GM23338 (cell line): Measurements from ENCODE around the gene CAD. TPM values are rescaled to one million over a fixed set of nuclear protein-coding genes. Genes with fewer than 3 reads are reported as not detected.

ENCODE experiments used
- ATAC-seq: fragments of 200-7000 bp; cut with Tn5 transposase; 3 replicates; pipeline ENCODE4 v1.9.1; 2020
- DNase-seq: peaks from one replicate; pipeline ENCODE4 v3.0.0-alpha.2; 2015; ENCODE audit warnings: low spot score
- H2AFZ ChIP-seq: fragments of 200-600 bp; sonication (generic); 2 replicates; pipeline ENCODE4 v1.8.0; 2016; ENCODE audit warnings: antibody characterized with exemption, mild to moderate bottlenecking, moderate library complexity
- H3F3A ChIP-seq: fragments of 200-600 bp; sonication (generic); replicated peaks from 2 replicates; pipeline ENCODE4 v1.8.0; 2017; ENCODE audit warnings: antibody characterized with exemption, mixed run types, low read depth
- H3K27ac ChIP-seq: fragments of 200-600 bp; sonication (generic); 2 replicates; pipeline ENCODE4 v1.6.1; 2016; ENCODE audit warnings: low read depth
- H3K27me3 ChIP-seq: fragments of 200-600 bp; sonication (generic); 2 replicates; pipeline ENCODE4 v1.8.0; 2016; ENCODE audit warnings: mild to moderate bottlenecking, mixed run types, moderate library complexity; ENCODE audit not compliant: insufficient read depth
- H3K36me3 ChIP-seq: fragments of 200-600 bp; sonication (generic); 2 replicates; pipeline ENCODE4 v1.8.0; 2016; ENCODE audit warnings: mild to moderate bottlenecking; ENCODE audit not compliant: insufficient read depth
- H3K4me1 ChIP-seq: fragments of 200-600 bp; sonication (generic); 2 replicates; pipeline ENCODE4 v1.8.0; 2016; ENCODE audit warnings: mild to moderate bottlenecking, moderate library complexity; ENCODE audit not compliant: insufficient read depth
- H3K4me2 ChIP-seq: fragments of 200-600 bp; sonication (generic); 2 replicates; pipeline ENCODE4 v1.7.1; 2017; ENCODE audit warnings: mixed run types
- H3K4me3 ChIP-seq: fragments of 200-600 bp; sonication (generic); 2 replicates; pipeline ENCODE4 v1.6.1; 2016; ENCODE audit warnings: mixed run types
- H3K79me2 ChIP-seq: fragments of 200-600 bp; sonication (generic); replicated peaks from 2 replicates; pipeline ENCODE4 v1.8.0; 2017; ENCODE audit warnings: mild to moderate bottlenecking; ENCODE audit not compliant: insufficient read depth
- H3K9me2 ChIP-seq: fragments of 200-600 bp; sonication (generic); 2 replicates; pipeline ENCODE4 v1.8.0; 2017; ENCODE audit not compliant: insufficient read depth
- H4K20me1 ChIP-seq: fragments of 200-600 bp; sonication (generic); replicated peaks from 2 replicates; pipeline ENCODE4 v1.8.0; 2017; ENCODE audit warnings: mild to moderate bottlenecking; ENCODE audit not compliant: insufficient read depth
- H3K27ac Mint-ChIP-seq: 2 replicates; pipeline ENCODE4 v1.8.0; 2020; ENCODE audit warnings: inconsistent platforms, mild to moderate bottlenecking, moderate library complexity, mixed read lengths
- H3K27me3 Mint-ChIP-seq: 3 replicates; pipeline ENCODE4 v1.8.0; 2022; ENCODE audit warnings: low read depth, mild to moderate bottlenecking, moderate library complexity, mixed read lengths, inconsistent platforms; ENCODE audit not compliant: insufficient read depth, poor library complexity
- H3K36me3 Mint-ChIP-seq: 3 replicates; pipeline ENCODE4 v1.8.0; 2021; ENCODE audit warnings: low read depth, mild to moderate bottlenecking, inconsistent platforms, moderate library complexity, mixed read lengths
- H3K4me1 Mint-ChIP-seq: 3 replicates; pipeline ENCODE4 v1.8.0; 2020; ENCODE audit warnings: mild to moderate bottlenecking, inconsistent platforms, mixed read lengths
- H3K4me3 Mint-ChIP-seq: 3 replicates; pipeline ENCODE4 v1.8.0; 2021; ENCODE audit warnings: moderate library complexity, mild to moderate bottlenecking, inconsistent platforms, mixed read lengths
- H3K9me3 Mint-ChIP-seq: 3 replicates; pipeline ENCODE4 v1.8.0; 2020; ENCODE audit warnings: moderate library complexity, mild to moderate bottlenecking, inconsistent platforms, mixed read lengths
- CREB1 ChIP-seq: fragments of 250-450 bp; sonication (Bioruptor Pico); IDR thresholded peaks from 2 replicates; pipeline ENCODE4 v1.5.0; 2020; ENCODE audit warnings: low read depth, mild to moderate bottlenecking, moderate library complexity
- ETS1 ChIP-seq: IDR thresholded peaks from 2 replicates; pipeline ENCODE4 v1.6.1; 2016; ENCODE audit warnings: antibody characterized with exemption
- EZH2 ChIP-seq: fragments of 200-600 bp; sonication (generic); IDR thresholded peaks from one replicate; pipeline ENCODE4 v1.8.0; 2017; ENCODE audit warnings: antibody characterized with exemption, mild to moderate bottlenecking, low read depth; ENCODE audit not compliant: unreplicated experiment
- JUNB ChIP-seq: IDR thresholded peaks from one replicate; pipeline ENCODE4 v1.6.1; 2016; ENCODE audit warnings: antibody characterized with exemption; ENCODE audit not compliant: unreplicated experiment
- NANOG ChIP-seq: IDR thresholded peaks from 2 replicates; pipeline ENCODE4 v1.6.1; 2016; ENCODE audit warnings: antibody characterized with exemption, borderline replicate concordance
- REST ChIP-seq: IDR thresholded peaks from one replicate; pipeline ENCODE4 v1.6.1; 2018; ENCODE audit warnings: antibody characterized with exemption; ENCODE audit not compliant: unreplicated experiment
- STAT1 ChIP-seq: IDR thresholded peaks from one replicate; pipeline ENCODE4 v1.6.1; 2016; ENCODE audit warnings: antibody characterized with exemption; ENCODE audit not compliant: unreplicated experiment
- ZNF114 ChIP-seq: fragments of 250-450 bp; sonication (Bioruptor Pico); IDR thresholded peaks from 2 replicates; pipeline ENCODE4 v1.5.0; 2020; ENCODE audit warnings: mild to moderate bottlenecking, moderate library complexity
- ZNF331 ChIP-seq: fragments of 250-450 bp; sonication (Bioruptor Pico); IDR thresholded peaks from 2 replicates; pipeline ENCODE4 v1.5.0; 2020; ENCODE audit warnings: low read depth, mild to moderate bottlenecking, moderate library complexity
- ZNF462 ChIP-seq: fragments of 250-450 bp; sonication (Bioruptor Pico); IDR thresholded peaks from 2 replicates; pipeline ENCODE4 v1.5.0; 2020; ENCODE audit warnings: mild to moderate bottlenecking, moderate library complexity
- polyA plus RNA-seq: library from polyadenylated mRNA; unstranded; fragments of >200 nt; fragmentation: Nextera tagmentation; extraction: Ambion mirVana; gene quantifications from 2 replicates; pipeline ENCODE4 v1.2.1, GENCODE V29; 2016
- total RNA-seq: library from RNA; depleted of rRNA; stranded (reverse); fragments of >200 nt; shearing (Covaris generic); gene quantifications from 2 replicates; pipeline ENCODE4 v1.2.3, GENCODE V29; 2014

Gene CAD
- total and polyA plus RNA-seq, 2 experiments from 2014 or later = 38.1 to 147 TPM

GRCh38 chr2:27278010-27278409 lies 60.8 kb downstream of the CAD start:
- Histone ChIP-seq H3K27ac (no peak overlapping the region), H3K79me2 (no peaks in the 10 kb centered on the region), H4K20me1 (no peaks in the 10 kb centered on the region), H3K36me3 (no peaks in the 10 kb centered on the region), H3K4me2 (no peak overlapping the region), H3K4me1 (peaks cover 15% of the 10 kb centered on the region), H3K4me3 (no peak overlapping the region), H2AFZ (no peak overlapping the region; the same call in 1 of the 2 replicates), H3K9me2 (no peaks in the 10 kb centered on the region), H3K27me3 (no peaks in the 10 kb centered on the region), H3F3A (peaks cover 7% of the 10 kb centered on the region)
- Mint-ChIP-seq H3K36me3 (no peaks in the 10 kb centered on the region; the same call in 2 of the 3 replicates), H3K4me1 (peaks cover 28% of the 10 kb centered on the region), H3K27ac (no peak overlapping the region), H3K27me3 (peaks cover 19% of the 10 kb centered on the region), H3K9me3 (no peaks in the 10 kb centered on the region), H3K4me3 (no peak overlapping the region)
- no peak for DNase-seq
- ATAC-seq = no peak
- TF ChIP-seq ETS1 = no peak
- no peak for TF ChIP-seq NANOG
- TF ChIP-seq ZNF114 = no peak
- TF ChIP-seq ZNF331 (CRISPR knock-in tag) = no peak
- TF ChIP-seq CREB1 (CRISPR knock-in tag) = no peak
- TF ChIP-seq REST = no peak
- no peak for TF ChIP-seq JUNB
- no peak for TF ChIP-seq STAT1
- no peak for TF ChIP-seq EZH2

GRCh38 chr2:27280826-27281225 lies 63.7 kb downstream of the CAD start:
- no peaks in the 10 kb centered on the region for H3K79me2 ChIP-seq
- H2AFZ ChIP-seq = no peak overlapping the region
- peaks cover 36% of the 10 kb centered on the region for H3K4me1 Mint-ChIP-seq
- no peak for ATAC-seq
- no peaks in the 10 kb centered on the region for H3K9me3 Mint-ChIP-seq
- H3F3A ChIP-seq = peaks cover 9% of the 10 kb centered on the region
- DNase-seq = no peak
- no peaks in the 10 kb centered on the region for H3K27me3 ChIP-seq
- no peak overlapping the region for H3K27ac Mint-ChIP-seq
- no peak overlapping the region for H3K27ac ChIP-seq
- peaks cover 4% of the 10 kb centered on the region; the same call in 1 of the 2 replicates for H3K9me2 ChIP-seq
- H3K4me1 ChIP-seq = peaks cover 27% of the 10 kb centered on the region
- no peak overlapping the region for H3K4me3 Mint-ChIP-seq
- no peak overlapping the region for H3K4me2 ChIP-seq
- no peak overlapping the region for H3K4me3 ChIP-seq
- H3K36me3 ChIP-seq = no peaks in the 10 kb centered on the region
- no peaks in the 10 kb centered on the region for H4K20me1 ChIP-seq
- H3K27me3 Mint-ChIP-seq = peaks cover 21% of the 10 kb centered on the region
- no peaks in the 10 kb centered on the region for H3K36me3 Mint-ChIP-seq
- TF ChIP-seq EZH2 = no peak
- no peak for TF ChIP-seq JUNB
- TF ChIP-seq ETS1 = no peak
- TF ChIP-seq ZNF114 = no peak
- TF ChIP-seq CREB1 (CRISPR knock-in tag) = no peak
- no peak for TF ChIP-seq ZNF331 (CRISPR knock-in tag)
- TF ChIP-seq ZNF462 (CRISPR knock-in tag) = no peak
